ENCODE data around the gene CHCHD1.
"Not testable (repeated sequence)": the region's sequence is repeated elsewhere in the genome, so short reads cannot be mapped to it uniquely, and the experiment has no call there.

GRCh38 chr10:73795491-73795890 is 13.6 kb downstream of the CHCHD1 start:
- TF ChIP-seq POLR2AphosphoS5 (IDR thresholded peaks at IDR 0.05; ENCODE audit: borderline replicate concordance, low read depth, low read length); EZH2 (IDR thresholded peaks at IDR 0.05); FOXP2 (optimal IDR thresholded peaks at IDR 0.05; ENCODE audit: control extremely low read depth, extremely low read length, insufficient read depth): not testable (repeated sequence)
